ENCODE data around the gene CHRNA7.
"Not testable (repeated sequence)": the region's sequence is repeated elsewhere in the genome, so short reads cannot be mapped to it uniquely, and the experiment has no call there.

GRCh38 chr15:32162143-32162542 lies 131.8 kb downstream of the CHRNA7 start:
- TF ChIP-seq EZH2 (IDR thresholded peaks at IDR 0.05); POLR2AphosphoS5 (IDR thresholded peaks at IDR 0.05; ENCODE audit: borderline replicate concordance, low read depth, low read length); FOXP2 (optimal IDR thresholded peaks at IDR 0.05; ENCODE audit: control extremely low read depth, extremely low read length, insufficient read depth): not testable (repeated sequence)

Measured in SK-N-MC (cell line).